ENCODE results near the gene RSPO1. TPM values are rescaled to one million over a fixed set of nuclear protein-coding genes. Genes with fewer than 3 reads are reported as not detected.

Gene RSPO1
- polyA plus RNA-seq, 1 donor = 0.06 TPM

DNA sequence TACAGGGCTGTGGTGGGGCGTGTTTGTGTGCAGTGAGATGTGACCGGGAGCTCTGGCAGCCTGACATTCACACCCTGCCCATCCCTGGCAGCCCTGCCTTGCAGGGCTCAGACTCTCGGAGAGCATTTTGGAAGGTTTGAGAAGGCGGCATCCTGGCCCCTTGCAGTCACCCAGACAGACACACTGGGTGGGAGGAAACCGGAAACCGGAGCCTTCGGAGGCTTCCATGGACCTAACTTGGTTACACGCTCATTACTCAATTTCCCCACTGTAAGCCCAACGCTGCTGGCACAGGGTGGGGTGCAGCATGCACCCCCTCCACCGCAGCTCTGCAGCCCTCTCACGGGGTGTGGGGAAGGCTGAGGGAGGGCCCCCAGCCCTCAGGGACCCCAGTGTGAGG is 22.2 kb upstream of the RSPO1 start:
- DNase-seq (ENCODE audit: low read depth) = no peak

DNA sequence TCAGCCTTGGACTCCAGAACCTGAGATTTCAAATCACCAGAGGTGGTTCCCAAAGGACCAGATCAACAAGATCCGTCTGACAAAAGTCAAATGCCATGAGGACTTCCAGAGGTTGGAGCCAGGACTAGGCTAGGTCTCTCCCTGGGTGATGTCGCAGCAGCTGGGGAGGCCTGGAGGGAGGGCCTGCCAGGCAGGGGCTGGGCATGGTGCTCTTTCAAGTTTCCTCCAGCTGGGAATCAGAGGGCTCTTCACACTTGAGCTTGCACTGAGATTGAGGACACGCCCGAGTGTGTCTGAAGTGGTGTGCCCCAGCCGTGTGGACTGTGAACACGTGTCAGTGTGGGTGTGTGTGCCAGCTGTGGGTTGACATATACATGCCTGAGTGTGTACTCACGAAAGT is 21.3 kb upstream of the RSPO1 start:
- DNase-seq (ENCODE audit: low read depth) = no peak

DNA sequence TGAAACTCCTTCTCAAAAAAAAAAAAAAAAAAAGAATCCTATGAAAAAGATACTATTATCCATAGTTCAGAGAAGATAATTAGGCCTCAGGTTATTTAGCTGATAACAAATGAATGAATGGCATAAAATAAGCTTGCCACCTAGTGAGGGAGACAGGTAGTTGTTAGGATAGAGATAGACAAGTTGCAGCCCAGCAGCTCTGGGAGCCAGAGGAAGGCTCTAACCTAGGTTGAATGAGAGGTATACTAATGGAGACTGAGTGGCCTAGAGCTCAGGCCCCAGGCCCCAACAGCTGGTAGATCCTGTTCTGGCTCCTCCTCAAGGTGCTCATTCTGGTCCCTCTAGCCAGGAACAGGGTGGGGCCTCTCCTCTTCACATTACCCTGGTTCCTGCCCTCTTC is 20.6 kb upstream of the RSPO1 start:
- no peak for DNase-seq (ENCODE audit: low read depth)

DNA sequence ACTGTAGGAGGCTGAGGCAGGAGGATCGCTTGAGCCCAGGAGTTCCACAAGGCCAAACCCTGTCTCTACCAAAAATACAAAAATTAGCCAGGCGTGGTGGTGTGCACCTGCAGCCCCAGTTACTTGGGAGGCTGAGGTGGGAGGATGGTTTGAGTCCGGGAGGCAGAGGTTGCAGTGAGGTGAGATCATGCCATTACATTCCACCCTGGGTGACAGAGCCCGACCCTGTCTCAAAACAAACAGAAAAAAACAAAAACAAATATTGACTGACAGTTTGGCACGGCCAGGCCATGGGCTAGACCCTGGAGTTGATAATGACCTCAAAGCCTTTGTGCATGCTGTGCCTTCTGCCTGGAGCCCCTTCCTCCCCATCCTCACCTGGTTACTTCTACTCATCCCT is 19.2 kb upstream of the RSPO1 start:
- no peak for DNase-seq (ENCODE audit: low read depth)

DNA sequence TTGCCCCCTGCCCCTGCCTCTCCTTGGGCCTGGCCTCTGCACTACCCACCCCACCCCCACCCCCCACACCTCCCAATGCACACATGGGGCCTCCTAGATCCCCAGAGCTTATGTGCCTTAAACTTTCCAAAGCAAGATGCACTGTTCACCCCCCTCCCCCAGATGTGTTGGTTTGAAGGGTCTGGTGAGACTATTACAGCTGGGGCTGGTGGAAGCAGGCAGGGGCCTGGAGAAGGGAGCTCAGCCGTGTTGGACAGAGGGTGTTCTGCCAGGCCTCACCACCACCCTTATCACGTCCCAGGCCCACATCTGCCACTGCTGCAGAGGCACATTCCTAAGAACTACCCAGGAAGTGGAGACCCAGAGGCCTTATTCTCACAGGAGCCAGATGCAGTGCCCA is 18.3 kb upstream of the RSPO1 start:
- no peak for DNase-seq (ENCODE audit: low read depth)

DNA sequence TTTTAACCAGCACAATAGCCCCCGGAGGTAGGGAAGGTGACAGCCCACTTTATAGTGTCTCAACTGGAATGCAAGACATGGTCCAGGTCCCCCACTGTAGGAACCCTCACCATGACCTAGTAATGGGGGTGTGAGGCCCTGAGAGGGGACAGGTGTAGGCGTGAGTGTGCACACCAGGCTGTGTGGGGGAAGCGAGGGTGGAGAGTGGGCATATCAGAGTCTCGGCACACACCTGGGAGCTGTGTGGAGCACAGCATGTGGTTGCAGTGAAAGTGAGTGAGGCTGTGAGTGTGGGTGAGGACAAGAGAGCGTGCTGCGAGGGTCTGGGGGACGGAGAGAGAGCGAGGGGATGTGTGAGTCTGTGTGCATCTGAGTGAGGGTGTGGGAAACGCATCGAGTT is 17.1 kb upstream of the RSPO1 start:
- DNase-seq (ENCODE audit: low read depth) = no peak

DNA sequence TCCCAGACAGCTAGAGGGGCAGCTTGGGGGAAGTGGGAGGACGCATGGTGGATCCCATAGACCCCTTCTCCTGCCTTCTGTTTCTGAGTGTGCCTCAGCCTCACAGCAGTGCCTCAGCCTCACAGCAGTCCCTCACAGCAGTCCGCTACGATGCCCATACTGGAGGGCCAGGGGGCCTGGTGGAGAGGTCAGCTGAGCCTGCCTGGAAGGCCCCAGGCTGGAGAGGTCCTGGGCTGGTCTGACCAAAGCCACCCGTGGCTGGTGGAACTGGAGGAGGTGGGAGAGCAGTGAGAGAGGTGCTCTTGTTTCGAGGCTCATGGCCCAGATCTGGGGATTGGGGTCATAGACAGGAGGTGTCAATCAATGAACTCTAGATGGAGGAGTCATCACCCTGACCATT is 16.0 kb upstream of the RSPO1 start:
- DNase-seq (ENCODE audit: low read depth) = no peak

DNA sequence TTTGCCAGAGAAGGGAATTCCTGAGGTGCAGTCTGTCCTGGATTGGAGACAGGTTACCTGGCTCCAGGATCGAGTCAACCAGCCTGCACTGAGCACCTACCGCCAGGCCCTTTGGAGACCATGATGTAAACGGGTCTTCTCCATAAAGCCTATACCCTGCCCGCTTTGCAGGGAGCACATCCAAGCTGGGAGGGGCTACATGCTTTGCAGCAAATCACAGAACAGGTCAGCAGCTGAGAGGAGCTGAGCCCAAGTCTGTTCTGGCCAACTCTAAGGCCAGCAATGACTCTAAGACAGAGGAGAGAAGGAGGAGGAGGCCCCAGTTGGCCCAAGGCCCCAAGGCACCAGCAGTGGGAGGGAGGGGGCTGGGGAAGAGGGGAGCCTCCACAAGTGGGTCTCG is 15.5 kb upstream of the RSPO1 start:
- no peak for DNase-seq (ENCODE audit: low read depth)

DNA sequence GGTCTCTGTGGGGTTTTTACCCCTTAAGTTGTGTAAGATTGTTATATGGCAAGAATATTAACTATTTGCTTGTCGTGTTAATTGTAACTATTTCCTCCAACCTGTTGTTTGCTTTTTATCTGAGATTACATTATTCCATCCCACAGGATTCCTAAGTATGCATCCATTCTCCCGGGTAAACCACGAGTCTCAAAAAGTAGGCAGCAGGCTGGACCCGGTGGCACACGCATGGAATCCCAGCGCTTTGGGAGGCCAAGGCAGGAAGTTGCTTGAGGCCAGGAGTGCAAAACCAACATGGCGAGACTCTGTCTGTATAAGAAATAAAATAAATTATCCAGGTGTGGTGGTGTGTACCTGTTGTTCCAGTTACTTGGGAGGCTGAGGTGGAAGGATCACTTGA is 12.6 kb upstream of the RSPO1 start:
- DNase-seq (ENCODE audit: low read depth) = no peak

DNA sequence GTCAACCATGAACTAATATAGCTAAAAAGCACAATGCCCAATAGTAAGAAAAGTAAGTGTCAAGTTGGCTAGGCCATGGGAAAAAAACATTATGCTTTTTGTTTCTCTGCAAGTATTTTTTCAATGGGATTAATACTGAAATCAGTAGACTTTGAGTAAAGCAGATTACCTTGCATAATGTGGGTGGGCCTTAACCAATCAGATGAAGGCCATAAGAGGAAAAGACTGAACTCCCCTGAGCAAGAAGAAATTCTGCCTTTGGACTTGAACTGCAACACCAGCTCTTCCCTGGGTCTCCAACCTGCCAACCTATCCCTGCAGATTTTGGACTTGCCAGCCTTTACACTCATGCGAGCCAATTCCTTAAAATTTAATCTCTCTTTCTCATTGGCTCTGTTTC is 6.4 kb upstream of the RSPO1 start:
- no peak for DNase-seq (ENCODE audit: low read depth)

DNA sequence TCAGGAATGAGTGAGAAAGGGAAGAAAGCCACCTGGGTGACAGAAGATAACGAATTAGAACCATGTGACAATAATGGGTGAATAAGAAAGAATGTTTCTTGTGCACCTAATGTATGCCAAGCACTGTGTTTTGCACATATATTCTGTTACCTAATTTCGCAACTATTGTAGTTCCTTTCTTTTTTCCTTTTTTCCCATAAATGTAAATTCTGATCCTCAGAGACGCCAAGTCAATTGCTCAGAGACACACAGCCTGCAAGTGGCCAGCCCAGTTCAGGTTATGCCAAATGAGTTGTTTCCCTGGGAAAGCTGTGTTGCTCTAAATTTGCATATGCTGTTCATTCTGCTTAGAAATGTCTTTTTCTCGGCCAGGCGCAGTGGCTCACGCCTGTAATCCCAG is 1.7 kb upstream of the RSPO1 start:
- DNase-seq (ENCODE audit: low read depth) = no peak

DNA sequence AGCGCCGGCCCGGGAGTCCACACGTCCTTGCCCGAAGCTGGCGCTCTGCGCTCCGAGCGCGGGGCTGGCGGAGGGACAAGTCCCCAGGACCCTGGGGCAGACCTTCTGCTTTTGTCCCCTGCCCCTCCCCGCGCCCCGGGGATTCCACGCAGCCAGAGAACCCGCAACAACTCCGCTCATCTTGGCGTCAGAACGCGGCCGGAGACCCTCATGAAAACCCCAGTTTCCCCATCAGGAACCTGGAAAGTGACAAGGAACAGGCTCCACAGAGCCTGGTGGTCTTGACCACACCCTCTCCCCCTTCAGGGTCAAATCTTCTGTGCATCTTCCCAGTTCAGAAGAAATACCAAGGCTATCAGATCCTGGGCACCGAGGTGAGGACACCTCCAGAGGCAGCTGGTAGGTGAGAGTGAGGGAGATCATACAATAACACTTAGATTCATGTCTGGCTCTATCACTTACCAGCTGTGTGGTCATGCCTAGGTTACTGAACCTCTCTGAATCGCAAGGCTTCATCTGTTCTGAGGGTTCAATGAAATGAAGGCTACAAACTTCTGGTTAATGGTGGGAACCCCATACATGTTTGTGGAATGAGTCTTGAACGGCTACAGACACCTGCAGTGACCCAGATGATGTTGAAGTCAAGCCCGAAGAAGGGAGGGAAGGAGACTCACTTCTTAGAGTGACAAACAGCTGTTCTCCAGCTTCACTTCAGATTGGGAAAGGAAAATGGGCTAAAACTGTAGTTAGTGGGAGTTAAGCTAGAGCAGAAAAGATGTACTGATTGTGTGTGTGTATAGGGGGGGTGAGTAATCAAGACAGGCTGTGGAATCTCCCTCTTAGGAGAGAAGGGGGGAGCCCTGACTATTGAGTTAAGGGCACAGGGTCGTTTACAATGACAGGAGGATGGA is 555 bp upstream of the RSPO1 start:
- no peak for DNase-seq (ENCODE audit: low read depth)

DNA sequence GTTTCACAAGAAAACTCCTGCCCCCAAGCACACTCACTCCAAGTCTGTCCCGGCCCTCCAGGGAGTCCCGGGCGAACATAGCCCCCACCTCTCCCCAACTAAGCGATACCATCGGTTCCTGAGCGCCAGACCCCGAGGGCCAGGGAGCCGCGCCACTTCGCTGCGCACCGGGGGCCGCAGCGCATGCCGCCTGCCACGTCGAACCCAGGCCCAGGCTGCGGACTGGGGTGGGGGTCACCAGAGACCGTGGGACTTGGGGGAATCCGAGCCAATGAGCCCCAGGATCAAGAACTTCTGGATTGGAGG is 801 bp downstream of the RSPO1 start:
- no peak for DNase-seq (ENCODE audit: low read depth)

DNA sequence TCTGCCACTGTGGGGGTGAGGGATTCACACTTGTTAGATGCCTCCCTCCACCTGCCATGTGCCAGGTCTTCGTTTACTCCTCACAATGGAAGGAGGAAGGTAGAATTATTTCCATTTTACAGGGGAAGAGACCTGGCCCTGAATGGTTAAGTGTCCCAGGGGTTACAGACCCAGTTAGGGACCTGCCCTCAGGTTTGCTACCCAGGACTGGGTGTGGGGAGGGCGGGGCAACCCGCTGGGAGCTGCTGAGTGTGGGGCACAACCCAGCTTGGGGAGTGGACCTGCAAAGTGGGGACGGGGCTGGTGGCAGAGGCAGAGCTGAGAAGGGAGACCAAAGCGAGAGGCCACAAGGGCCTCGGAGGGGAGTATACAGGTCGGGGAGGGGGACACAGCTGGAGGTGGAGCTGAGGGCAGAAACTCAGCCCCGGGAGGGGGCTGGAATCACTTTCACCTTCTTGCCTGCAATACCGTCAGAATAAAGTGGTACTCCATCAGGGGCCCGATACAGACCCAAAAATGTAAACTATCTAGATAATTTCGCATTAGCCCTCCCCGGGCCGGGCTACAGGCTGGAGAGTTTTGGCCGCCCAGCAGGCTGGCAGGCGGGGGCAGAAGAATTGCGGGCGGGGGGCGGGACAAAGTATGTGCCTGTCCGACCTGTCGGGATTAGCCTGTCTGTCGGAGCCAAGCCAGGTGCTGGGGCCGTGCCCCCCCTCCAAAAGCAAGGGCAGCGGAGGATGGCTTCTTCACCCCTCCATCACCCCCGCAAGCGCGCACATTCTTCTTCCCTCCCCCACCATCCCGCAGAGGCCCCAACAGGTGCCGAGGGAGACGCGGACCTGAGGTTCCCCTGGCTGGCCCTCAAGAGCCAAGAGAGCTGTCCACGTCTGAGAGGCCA is 1.4 kb downstream of the RSPO1 start:
- DNase-seq (ENCODE audit: low read depth) = no peak

DNA sequence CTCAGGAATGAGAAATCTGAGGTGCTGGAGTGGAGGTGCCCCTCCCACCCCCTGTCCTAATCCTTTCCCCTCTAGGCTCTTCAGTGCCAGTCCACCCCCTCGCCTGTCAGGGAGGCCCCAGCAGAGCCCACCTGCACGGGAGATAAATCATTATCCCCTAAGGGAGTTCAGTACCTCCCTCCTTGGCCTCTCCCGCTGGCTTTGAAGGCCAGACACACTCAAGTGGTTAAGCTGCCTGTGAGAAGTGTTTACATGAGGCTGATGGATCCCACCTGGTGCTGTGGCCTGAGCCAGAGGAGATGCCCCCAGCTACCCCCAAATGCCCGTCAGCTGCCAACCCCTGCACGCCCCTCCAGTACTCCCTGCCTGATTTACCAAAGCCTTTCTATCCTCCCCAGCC is 3.7 kb downstream of the RSPO1 start:
- no peak for DNase-seq (ENCODE audit: low read depth)

DNA sequence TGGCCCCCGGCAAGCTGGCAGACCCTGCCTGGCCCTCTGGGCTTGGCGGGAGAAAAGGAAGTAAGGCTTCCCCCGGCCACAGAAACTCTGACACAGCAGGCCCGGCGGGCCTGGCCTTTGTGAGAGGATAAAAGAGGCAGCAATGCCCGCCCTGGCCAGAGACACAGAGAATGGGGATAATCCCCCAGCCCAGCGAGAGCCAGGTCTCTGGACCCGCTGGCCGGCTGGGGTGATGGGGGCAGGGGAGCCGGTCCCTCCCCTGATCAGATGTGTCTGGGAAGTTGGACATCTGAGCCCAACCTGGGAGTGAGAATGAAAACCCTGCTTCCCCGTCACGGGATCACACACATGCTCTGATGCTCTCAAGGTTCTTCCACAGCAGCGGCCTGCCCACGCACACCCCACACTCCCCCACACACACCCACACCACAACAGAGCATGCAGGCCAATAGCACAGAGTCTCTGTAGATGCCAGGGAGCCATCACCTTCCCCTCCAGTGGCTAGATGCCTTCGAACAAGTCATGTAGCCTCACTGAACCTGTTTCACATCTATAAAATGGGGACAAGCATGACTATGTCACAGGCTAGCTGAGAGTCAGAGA is 4.2 kb downstream of the RSPO1 start:
- DNase-seq (ENCODE audit: low read depth) = no peak

DNA sequence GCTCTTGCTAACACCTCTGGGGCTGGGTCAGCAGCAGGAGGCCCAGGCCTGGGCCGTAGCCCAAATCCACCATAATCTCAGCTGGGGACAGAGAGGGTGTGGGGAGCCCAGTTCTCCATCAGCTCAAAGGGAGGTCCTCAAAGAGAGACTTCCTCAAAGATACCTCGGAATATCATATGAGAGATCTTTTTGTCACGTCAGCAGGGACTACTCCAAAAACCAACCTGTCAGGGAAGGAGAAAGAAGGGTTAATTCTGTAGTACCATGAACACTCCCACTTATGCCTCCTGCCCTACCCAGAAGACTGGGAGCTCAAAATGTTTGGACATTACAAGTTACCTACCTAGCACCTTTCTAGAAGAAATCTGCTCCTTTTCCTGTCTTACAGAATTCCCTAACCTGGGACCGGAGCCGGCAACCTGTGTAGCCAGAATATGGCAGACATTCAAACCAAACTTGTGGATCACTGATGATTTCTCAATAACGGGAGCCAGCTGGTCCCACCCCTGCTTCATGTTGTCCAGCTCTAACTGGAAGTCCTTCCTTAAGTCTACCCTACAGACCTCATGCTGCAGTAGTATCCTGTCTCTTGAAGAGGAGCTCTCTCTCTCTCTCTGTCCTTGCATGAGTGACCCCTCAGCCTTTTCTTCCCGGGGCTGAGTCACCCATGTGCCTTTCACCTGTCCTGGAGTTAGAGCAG is 4.8 kb downstream of the RSPO1 start:
- DNase-seq (ENCODE audit: low read depth) = no peak

DNA sequence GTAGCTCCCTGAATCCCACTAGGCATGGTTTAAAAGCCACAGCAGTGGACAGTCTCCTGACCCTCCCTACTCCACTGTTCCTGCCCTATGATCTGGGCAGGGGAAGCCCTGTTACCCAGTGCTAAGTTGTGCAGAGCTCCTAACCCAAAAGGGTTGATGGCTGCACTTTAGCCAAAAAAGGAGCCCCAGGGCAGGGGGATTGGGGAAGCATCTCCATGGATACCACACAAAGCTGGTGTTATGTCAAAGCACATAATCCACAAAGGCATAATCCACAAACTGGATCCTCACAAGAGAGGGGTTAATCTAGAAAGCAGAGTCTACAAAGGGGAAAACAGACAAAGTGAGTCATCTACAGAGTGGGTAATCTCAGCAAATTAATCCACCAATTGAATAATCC is 5.7 kb downstream of the RSPO1 start:
- DNase-seq (ENCODE audit: low read depth) = no peak

DNA sequence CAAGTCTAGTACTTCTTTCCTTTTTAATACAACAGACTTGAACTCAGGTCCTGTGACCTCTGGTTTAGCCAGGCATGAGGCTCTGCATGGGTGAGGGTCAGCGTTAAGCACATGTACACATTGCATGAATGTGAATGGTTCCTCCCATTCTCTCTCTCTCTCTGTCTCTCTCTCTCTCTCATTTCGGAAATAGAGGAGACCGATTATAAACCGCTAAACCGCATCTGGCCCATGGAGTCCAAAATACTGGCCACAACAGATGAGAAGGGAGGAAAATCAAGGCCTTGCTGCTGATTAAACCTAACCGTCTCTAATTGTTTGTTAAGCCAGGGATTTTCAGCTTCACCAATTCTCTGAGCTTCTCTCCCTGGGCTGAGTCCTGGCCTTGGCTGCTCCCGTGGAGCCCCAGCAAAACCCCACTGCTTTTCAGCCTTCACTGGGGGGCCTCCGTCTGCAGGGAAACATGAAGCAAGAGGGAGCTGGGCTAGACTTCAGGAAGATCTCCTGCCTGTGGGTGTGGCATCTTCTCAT is 6.6 kb downstream of the RSPO1 start:
- no peak for DNase-seq (ENCODE audit: low read depth)

DNA sequence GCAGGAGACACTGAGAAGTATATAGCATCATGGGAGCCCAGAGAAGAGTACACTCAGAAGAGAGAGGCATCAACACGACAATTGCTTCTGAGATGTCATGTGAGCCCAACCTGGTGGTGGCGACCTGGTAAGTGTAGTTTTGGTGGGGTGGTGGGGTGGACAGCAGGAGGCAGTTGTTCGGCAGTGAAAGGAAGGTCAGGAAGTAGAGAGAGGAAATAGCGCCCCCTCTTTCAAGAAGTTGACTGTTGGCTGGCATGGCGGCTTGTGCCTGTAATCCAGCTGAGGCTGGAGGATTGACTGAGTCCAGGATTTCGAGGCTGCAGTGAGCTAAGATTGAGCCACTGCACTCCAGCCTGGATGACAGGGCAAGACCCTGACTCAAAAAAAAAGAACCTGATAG is 12.6 kb downstream of the RSPO1 start:
- no peak for DNase-seq (ENCODE audit: low read depth)

DNA sequence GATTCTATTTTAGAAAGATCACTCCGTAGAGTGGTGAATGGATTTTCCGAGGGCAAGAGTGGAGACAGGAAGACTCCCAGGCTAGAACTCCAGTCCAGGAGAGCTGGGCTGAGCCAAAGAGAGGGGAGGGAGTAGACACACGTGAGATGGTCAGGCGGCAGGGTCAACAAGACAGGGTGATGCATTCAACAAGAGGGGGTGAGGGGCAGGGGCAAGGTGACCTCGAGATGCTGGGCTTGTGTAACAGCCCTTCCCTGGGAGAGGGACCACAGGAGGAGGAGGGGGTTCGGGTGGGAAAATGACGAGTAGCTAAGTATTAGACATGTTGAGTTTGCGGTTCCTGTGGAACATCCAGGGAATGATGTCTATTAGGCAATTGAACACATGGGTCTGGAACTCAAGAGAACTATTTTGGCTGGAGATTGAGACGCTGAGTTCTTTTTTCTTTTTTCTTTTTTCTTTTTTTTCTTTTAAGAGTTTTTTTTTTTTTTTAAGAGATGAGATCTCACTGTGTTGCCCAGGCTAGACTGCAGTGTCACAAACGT is 13.3 kb downstream of the RSPO1 start:
- no peak for DNase-seq (ENCODE audit: low read depth)

DNA sequence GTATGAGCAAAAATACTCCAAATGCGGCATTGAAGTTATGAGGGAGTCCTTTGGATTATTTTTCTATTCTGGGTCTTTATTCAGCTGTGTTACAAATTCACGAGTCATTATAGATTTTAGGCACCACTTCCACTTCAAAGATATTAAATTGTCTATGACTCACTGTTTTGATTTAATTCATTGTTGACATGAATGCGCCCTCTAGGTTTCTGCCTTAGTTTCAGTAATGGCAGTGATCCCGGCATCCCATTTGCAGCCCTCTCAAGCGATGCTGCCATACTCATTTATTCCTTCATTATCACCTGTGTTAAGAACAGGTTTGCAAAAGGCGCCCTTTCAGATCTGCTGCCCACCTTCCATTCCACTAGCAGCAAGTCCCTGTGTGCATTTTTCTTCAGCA is 14.0 kb downstream of the RSPO1 start:
- DNase-seq (ENCODE audit: low read depth) = no peak

Measured in forelimb muscle (tissue), 1 donor.